ENCODE data around the gene ZSWIM5.
"Not testable (repeated sequence)": the region's sequence is repeated elsewhere in the genome, so short reads cannot be mapped to it uniquely, and the experiment has no call there.

The ZSWIM5 gene

DNA sequence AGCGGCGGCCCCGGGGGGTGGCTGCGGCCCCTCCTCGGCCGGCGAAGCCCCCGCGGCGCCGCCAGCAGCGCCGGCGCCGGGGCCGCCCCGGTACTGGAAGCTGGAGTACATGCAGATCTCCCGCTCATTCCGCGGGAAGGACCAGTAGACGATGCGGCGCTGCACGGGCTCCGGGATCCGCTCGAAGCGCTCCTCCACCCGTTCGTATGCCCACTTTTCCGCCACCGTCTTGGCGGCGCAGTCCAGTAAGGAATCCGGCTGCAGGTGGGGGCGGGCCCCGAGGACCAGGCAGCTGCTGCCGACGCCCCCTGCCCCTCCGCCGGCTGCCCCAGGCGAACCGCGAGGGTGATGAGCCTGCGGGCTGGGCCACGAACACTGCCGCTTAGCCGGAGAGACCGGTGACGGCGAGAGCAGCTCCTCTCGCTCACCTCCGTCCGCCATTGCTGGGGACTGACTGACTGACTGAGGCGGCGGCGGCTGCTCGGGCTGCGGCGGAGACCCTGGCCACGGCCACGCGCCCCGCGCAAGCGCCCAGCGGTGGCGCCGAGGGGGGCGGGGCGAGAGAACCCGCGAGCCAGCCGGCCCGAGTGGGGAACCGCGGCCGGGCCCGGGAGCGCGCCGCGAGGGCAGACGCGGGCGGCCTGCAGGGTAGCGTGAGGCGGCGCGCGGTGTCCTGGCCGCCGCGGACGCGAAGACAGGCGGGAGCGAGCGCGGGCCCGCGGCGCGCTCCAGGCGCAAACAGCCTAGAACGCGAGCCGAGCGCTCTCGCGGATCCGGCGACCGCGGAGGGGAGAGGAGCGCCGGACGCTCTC, at the start of gene ZSWIM5:
TSS of gene ZSWIM5 (minus strand) at position 696 of the 812 bp plus-strand sequence. CDS start at position 441, 255 bp downstream.
- Mint-ChIP-seq H3K27ac (peak within 1 kb of the TSS; percentile 13 to 90), H3K9me3 (no peaks in the 10 kb centered on the region), H3K4me1 (peaks cover 22% of the 10 kb centered on the region), H3K4me3 (peak within 1 kb of the TSS; percentile 87 to 92), H3K27me3 (peaks cover 26% of the 10 kb centered on the region)
- DNase-seq (peak; percentile 65 to 74), ATAC-seq (peak; percentile 91)

- DNase-seq (no peak), ATAC-seq (no peak)
- Mint-ChIP-seq H3K4me1 (no peaks in the 10 kb centered on the region), H3K27me3 (no peaks in the 10 kb centered on the region), H3K9me3 (peaks cover 19 to 21% of the 10 kb centered on the region in 2 donors), H3K4me3 (no peak overlapping the region), H3K27ac (no peak overlapping the region)
Observed at GRCh38 chr1:45254490-45254889, 48.1 kb upstream of the ZSWIM5 start.

DNA sequence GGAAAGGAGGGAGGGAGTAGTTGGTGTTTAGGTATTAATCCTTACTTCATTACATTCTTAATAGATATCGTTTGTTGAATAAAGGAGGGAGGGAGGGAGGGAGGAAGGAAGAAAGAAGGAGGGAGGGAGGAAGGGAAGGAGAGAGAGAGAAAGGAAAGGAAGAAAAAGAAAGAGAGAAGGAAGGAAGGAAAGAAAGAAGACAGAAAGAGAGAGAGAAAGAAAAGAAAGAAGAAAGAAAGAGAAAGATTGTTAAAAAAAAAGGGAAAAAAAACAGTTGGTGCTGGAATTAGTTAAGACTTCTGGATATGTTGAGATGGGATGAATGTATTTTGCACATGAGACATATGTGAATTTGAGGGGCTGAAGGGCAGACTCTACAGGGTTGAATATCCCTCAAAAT, 44.1 kb upstream of the ZSWIM5 start:
- no peak overlapping the region for H3K4me3 Mint-ChIP-seq

DNA sequence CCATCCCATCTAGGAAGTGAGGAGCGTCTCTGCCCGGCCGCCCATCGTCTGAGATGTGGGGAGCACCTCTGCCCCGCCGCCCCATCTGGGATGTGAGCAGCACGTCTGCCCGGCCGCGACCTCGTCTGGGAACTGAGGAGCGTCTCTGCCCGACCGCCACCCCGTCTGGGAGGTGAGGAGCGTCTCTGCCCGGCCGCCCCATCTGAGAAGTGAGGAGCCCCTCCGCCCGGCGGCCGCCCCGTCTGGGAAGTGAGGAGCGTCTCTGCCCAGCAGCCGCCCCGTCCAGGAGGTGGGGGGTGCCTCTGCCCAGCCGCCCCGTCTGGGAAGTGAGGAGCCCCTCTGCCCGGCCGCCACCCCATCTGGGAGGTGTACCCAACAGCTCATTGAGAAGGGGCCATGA, 41.6 kb upstream of the ZSWIM5 start:
- H3K27ac Mint-ChIP-seq, ATAC-seq, H3K27me3 Mint-ChIP-seq, H3K4me1 Mint-ChIP-seq, DNase-seq, H3K4me3 Mint-ChIP-seq: not testable (repeated sequence)
- peaks cover 16% of the 10 kb centered on the region in 2 donors for H3K9me3 Mint-ChIP-seq

More for the DNA sequence above, 44.1 kb upstream of the ZSWIM5 start:
- ATAC-seq: no peak
- H3K27me3 Mint-ChIP-seq: no peaks in the 10 kb centered on the region
- peak overlapping the region in 1 of 2 donors; percentile 59 for H3K27ac Mint-ChIP-seq
- DNase-seq: no peak
- H3K9me3 Mint-ChIP-seq: peaks cover 10 to 13% of the 10 kb centered on the region in 2 donors
- peaks cover 9% of the 10 kb centered on the region for H3K4me1 Mint-ChIP-seq

GRCh38 chr1:45246760-45247159, 40.4 kb upstream of the ZSWIM5 start:
- H3K27me3 Mint-ChIP-seq: no peaks in the 10 kb centered on the region
- no peak overlapping the region for H3K4me3 Mint-ChIP-seq
- H3K9me3 Mint-ChIP-seq: peaks cover 21 to 23% of the 10 kb centered on the region in 2 donors
- peaks cover 9% of the 10 kb centered on the region for H3K4me1 Mint-ChIP-seq
- ATAC-seq: peak; percentile 77
- H3K27ac Mint-ChIP-seq: peak overlapping the region in 1 of 2 donors; percentile 57
- DNase-seq: no peak

GRCh38 chr1:45246359-45246758, 40.0 kb upstream of the ZSWIM5 start:
- not testable (repeated sequence) for H3K4me3 Mint-ChIP-seq, H3K27me3 Mint-ChIP-seq, H3K4me1 Mint-ChIP-seq, ATAC-seq, DNase-seq
- peaks cover 24 to 27% of the 10 kb centered on the region in 2 donors for H3K9me3 Mint-ChIP-seq
- H3K27ac Mint-ChIP-seq: peak overlapping the region in 1 of 2 donors; percentile 8

GRCh38 chr1:45244660-45245059, 38.3 kb upstream of the ZSWIM5 start:
- DNase-seq (no peak), ATAC-seq (no peak)
- H3K4me3 Mint-ChIP-seq: no peak overlapping the region
- H3K27ac Mint-ChIP-seq: no peak overlapping the region
- H3K27me3 Mint-ChIP-seq: no peaks in the 10 kb centered on the region
- peaks cover 9% of the 10 kb centered on the region for H3K4me1 Mint-ChIP-seq
- peaks cover 30 to 31% of the 10 kb centered on the region in 2 donors for H3K9me3 Mint-ChIP-seq

- peaks cover 30 to 31% of the 10 kb centered on the region in 2 donors for H3K9me3 Mint-ChIP-seq
- no peak for ATAC-seq
- DNase-seq: no peak
- no peak overlapping the region for H3K27ac Mint-ChIP-seq
- H3K4me3 Mint-ChIP-seq: no peak overlapping the region
- H3K27me3 Mint-ChIP-seq: no peaks in the 10 kb centered on the region
- peaks cover 9% of the 10 kb centered on the region for H3K4me1 Mint-ChIP-seq
Observed at GRCh38 chr1:45243476-45244343, 37.3 kb upstream of the ZSWIM5 start.

DNA sequence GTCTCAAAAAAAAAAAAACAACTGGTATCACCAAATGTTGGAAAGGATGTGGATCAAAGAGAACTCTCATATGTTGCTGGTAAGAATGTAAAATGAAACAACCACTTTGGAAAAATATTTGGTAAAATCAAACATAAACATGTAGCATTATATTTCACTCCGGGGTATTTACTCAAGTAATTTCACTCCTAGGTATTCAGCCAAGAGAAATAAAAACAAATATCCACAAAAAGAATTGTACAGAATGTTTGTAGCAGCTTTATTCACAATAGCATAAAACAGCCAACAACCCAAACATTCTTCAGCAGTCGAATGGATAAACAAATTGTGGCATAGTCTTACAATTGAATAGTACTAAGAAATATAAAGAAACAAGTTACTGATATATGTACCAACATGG, 32.4 kb upstream of the ZSWIM5 start:
- Mint-ChIP-seq H3K27me3 (no peaks in the 10 kb centered on the region), H3K27ac (no peak overlapping the region), H3K4me3 (no peak overlapping the region), H3K4me1 (no peaks in the 10 kb centered on the region), H3K9me3 (peaks cover 18 to 22% of the 10 kb centered on the region in 2 donors)
- DNase-seq (no peak), ATAC-seq (no peak)

DNA sequence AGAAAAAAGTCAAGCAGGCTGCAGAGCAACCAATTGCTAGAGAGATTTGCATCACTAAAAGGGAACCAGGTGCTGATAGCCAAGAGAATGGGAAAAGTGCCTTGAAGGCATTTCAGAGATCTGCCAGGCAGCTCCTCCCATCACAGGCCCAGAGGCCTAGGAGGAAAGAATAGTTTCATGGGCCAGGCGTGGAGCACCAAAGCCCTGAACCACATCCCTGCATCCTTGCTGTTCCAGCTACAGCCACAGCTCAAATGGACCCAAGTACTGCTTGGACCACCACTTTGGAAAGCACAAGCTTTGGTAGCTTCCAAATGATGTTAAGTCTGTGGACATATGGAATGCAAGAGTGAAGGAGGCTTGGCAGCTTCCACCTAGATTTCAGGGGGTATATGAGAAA, 29.7 kb upstream of the ZSWIM5 start:
- no peaks in the 10 kb centered on the region for H3K27me3 Mint-ChIP-seq
- peaks cover 9 to 11% of the 10 kb centered on the region in 2 donors for H3K9me3 Mint-ChIP-seq
- H3K27ac Mint-ChIP-seq: no peak overlapping the region
- H3K4me1 Mint-ChIP-seq: no peaks in the 10 kb centered on the region
- no peak overlapping the region for H3K4me3 Mint-ChIP-seq
- ATAC-seq (no peak), DNase-seq (no peak)

- no peak for ATAC-seq
- DNase-seq: no peak
- H3K4me3 Mint-ChIP-seq: no peak overlapping the region
- no peak overlapping the region for H3K27ac Mint-ChIP-seq
- peaks cover 0 to under 1% of the 10 kb centered on the region in 2 donors for H3K9me3 Mint-ChIP-seq
- H3K4me1 Mint-ChIP-seq: no peaks in the 10 kb centered on the region
- no peaks in the 10 kb centered on the region for H3K27me3 Mint-ChIP-seq
Observed at GRCh38 chr1:45230537-45230936, 24.1 kb upstream of the ZSWIM5 start.

DNA sequence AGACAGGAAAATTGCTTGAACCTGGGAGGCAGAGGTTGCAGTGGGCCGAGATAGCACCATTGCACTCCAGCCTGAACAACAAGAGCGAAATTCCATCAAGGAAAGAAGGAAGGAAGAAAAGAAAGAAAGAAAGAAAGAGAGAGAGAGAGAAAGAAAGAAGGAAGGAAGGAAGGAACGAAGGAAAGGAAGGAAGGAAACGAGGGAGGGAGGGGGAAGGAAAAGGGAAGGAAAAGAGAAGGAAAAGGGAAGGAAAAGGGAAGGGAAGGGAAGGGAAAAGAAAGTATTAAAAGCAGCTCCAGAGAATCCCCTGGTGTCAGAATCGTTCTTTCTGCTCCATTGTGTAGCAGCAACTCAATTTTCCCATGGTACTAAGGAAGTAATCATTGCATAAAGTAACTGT, 19.2 kb upstream of the ZSWIM5 start:
- no peaks in the 10 kb centered on the region for H3K27me3 Mint-ChIP-seq
- no peak for ATAC-seq
- H3K27ac Mint-ChIP-seq: no peak overlapping the region
- no peaks in the 10 kb centered on the region for H3K9me3 Mint-ChIP-seq
- no peaks in the 10 kb centered on the region for H3K4me1 Mint-ChIP-seq
- no peak overlapping the region for H3K4me3 Mint-ChIP-seq
- DNase-seq: no peak

GRCh38 chr1:45223710-45224109, 17.3 kb upstream of the ZSWIM5 start:
- not testable (repeated sequence) for H3K4me3 Mint-ChIP-seq, ATAC-seq, DNase-seq, H3K27me3 Mint-ChIP-seq, H3K4me1 Mint-ChIP-seq, H3K27ac Mint-ChIP-seq, H3K9me3 Mint-ChIP-seq

DNA sequence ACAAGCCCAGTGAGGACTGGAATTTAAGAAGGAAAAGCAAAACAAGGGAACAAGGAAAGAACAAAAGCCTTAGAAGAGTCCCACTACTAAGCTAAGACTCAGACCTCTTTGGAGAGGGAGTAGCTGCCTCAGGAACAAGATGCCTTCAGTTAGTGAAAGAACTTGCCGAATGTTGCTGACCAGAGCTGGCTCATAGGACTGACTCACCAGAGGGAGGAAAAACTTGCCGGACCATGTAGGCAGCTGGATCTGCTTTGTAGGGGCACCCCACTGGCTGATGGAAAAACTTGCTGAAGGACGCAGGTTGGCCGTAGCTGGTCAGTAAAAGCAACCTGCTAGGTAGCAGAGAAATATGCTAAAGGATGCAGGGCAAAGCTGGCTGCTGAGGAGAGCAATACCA, 15.3 kb upstream of the ZSWIM5 start:
- Mint-ChIP-seq H3K9me3 (no peaks in the 10 kb centered on the region), H3K27me3 (no peaks in the 10 kb centered on the region), H3K4me1 (no peaks in the 10 kb centered on the region), H3K4me3 (no peak overlapping the region), H3K27ac (no peak overlapping the region)
- ATAC-seq: no peak
- no peak for DNase-seq

- no peak overlapping the region for H3K27ac Mint-ChIP-seq
- no peak for DNase-seq
- no peak for ATAC-seq
- peaks cover 8% of the 10 kb centered on the region for H3K27me3 Mint-ChIP-seq
- H3K4me3 Mint-ChIP-seq: no peak overlapping the region
- H3K9me3 Mint-ChIP-seq: no peaks in the 10 kb centered on the region
- H3K4me1 Mint-ChIP-seq: no peaks in the 10 kb centered on the region
Observed at GRCh38 chr1:45216861-45217260, 10.5 kb upstream of the ZSWIM5 start.

DNA sequence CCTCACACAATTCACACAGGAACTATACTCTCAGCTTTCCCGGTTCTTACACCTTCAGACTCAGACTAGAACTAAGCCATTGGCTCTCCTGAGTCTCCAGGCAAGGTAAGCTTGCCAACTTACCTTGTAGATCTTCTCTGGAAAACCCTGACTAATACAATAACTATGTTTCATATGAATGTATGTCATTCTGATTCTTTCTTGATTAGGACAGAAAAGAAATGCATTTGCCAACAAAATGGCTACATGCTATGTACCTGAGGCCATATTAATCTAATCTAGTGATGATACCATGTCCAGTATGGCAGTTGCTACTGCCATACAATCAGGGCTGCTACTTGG, 9.8 kb upstream of the ZSWIM5 start:
- DNase-seq: no peak
- ATAC-seq: no peak
- H3K4me1 Mint-ChIP-seq: no peaks in the 10 kb centered on the region
- H3K4me3 Mint-ChIP-seq: no peak overlapping the region
- no peak overlapping the region for H3K27ac Mint-ChIP-seq
- peaks cover 8% of the 10 kb centered on the region for H3K27me3 Mint-ChIP-seq
- no peaks in the 10 kb centered on the region for H3K9me3 Mint-ChIP-seq
